NCI-H2227 (cell line): ENCODE results near the gene LUC7L.
A peak's percentile ranks its signal among the peaks of the same experiment; 100 is the strongest.
"Not testable (repeated sequence)": the region's sequence is repeated elsewhere in the genome, so short reads cannot be mapped to it uniquely, and the experiment has no call there.

ENCODE experiments used
- DNase-seq: peaks from one replicate; lab custom pipeline; 2025; ENCODE audit not compliant: unreplicated experiment; lab: John Stamatoyannopoulos, UW

Gene LUC7L

GRCh38 chr16:263944-264343, 34.7 kb upstream of the LUC7L start:
- DNase-seq: no peak

DNA sequence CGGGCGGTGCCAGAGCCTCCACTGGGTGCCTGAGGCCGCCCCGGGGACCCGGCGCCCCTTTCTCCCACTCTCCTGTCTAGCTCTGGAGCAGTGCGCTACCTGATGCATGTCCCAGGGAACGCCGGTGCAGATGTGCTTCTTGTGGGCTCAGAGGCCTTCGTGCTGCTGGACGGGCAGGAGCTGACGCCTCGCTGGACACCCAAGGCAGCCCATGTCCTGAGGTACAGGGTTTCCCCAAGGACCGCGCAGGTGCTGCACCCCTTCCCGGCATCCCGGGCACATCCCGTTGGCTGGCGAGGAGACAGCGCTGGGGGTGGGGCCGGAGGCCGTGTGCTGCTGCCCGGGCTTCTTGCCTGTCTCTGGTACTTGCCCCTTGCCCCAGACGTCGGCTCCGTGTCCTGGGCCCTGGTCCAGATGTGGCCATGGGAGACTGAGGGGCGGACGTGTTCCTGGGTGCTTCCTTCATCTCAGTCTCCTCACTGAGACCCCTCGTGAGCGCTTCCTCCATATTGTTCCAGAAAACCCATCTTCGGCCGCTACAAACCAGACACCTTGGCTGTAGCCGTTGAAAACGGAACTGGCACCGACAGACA, 34.0 kb upstream of the LUC7L start:
- DNase-seq: no peak

DNA sequence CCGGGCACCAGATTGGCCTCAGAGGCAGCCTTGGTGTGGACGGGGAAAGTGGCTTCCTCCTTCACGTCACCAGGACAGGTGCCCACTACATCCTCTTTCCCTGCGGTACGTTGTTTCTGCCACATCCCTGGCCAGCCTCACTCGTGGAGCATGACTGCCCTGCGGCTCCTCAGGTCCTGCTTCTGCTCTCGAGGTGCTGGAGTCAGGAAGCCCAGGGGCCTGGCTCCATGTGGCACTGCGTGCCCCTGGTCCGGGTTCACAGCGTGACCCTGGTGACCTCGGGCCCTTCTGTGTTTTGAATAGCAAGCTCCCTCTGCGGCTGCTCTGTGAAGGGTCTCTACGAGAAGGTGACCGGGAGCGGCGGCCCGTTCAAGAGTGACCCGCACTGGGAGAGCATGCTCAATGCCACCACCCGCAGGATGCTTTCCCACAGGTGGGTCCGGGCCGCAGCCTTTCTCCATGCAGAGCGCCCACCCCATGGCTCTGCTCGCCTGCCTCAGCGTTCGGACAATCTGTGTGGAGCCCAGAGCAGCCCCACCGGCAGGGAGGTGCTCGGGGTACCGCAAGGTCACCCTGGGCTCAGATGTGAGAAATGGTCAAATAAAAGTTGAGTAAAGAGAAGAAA, 33.0 kb upstream of the LUC7L start:
- no peak for DNase-seq

DNA sequence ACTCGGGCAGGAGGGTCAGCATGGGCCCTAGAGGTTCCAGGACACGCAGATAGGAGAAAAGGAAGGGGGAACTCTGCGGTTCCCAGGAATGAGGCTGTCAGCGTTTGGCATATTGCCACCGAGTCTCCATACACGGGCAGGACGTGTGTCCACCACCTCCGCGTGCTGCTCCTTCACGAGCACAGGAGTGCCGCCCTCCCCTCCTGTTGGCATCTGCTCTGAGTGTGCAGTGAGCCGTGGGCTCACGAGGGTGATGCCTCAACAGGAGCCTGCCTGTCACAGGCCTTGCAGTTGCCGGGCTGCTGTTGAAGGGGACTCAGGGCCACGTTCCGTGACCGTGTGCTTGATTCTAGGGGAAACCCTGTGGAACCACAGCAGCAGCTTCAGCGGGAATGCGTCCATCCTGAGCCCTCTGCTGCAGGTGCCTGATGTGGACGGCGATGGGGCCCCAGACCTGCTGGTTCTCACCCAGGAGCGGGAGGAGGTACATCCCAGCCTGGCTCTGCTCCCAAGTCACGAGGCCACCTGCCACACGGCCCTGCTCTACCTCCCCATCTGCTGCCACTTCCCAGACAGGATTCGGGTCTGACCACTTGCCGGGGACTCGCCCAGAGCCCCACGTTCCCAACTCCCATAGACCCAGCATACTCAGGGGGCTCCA, 31.9 kb upstream of the LUC7L start:
- DNase-seq: no peak

DNA sequence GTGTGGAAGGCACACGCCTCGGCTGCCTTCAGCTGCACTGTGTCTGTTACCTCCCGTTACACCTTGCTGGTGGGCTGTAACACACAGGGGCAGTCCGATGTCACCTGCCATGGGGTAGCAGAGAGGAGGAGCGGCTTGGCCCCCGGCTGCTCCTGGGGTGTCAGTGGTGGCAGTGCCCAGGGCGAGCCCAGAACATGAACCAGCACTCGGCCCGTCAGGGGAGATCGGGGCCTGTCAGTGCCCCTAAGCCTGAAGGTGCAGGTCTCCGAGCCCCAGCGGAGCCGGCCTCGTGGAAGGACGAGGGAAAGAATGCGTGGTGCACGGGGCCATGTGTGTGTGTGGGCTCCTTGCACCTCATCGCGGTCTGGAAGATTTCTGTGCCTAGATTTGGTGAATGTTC, 31.1 kb upstream of the LUC7L start:
- DNase-seq: no peak

GRCh38 chr16:259814-260253, 30.6 kb upstream of the LUC7L start:
- no peak for DNase-seq

GRCh38 chr16:259226-259625, 30.0 kb upstream of the LUC7L start:
- DNase-seq: no peak

- not testable (repeated sequence) for DNase-seq
Measured at GRCh38 chr16:258091-258490, 28.8 kb upstream of the LUC7L start.

DNA sequence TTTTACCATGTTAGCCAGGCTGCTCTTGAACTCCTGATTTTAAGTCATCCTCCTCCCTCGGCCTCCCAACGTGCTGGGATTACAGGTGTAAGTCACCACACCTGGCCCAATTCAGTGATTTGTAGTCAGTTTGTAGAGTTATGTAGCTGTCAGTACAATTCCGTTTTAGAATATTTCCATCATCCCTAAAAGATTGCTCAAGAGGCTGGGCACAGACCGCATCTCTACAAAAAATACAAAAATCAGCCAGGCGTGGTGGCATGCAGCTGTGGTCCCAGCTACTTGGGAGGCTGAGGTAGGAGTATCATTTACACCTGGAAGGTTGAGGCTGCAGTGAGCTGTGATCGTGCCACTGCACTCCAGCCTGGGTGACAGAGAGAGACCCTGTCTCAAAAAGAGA, 25.9 kb upstream of the LUC7L start:
- DNase-seq: no peak

DNA sequence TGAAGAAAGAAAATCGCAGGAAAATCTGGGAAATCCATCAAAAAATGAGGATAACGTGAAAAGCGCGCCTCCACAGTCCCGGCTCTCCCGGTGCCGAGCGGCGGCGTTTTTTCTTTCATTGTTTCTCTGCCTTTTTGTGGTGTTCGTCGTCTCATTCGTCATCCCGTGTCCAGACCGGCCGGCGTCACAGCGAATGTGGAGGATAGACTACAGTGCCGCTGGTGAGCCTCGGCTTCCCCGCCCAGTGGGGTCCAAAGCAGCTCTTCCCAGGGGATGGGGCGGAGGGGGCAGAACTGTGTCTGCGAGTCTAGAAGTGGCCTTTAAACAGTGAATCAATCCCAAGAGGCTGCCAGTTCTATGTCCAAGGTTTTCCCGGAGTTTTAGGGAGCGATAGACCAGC, 25.2 kb upstream of the LUC7L start:
- no peak for DNase-seq

DNA sequence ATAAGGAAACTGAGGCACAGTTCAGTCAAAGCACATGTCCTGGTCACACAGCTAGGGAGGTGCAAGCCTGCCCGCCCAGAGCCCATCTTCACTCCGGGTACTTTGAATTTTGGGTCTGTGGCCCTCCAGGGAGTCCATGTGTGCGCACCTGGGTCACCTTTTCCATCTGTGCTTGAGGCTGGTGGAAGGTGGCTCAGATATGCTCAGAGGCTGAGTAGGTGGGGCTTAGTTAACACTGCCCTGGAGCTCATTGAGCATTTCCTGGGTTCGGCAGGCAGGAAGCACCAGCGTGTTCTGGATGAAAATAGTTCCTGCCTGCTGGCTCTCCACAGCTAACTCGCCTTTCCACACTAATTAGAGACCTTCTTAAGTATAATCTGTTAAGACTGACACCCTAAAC, 24.6 kb upstream of the LUC7L start:
- DNase-seq: no peak

- DNase-seq: no peak
Measured at GRCh38 chr16:252366-253337, 23.4 kb upstream of the LUC7L start.

DNA sequence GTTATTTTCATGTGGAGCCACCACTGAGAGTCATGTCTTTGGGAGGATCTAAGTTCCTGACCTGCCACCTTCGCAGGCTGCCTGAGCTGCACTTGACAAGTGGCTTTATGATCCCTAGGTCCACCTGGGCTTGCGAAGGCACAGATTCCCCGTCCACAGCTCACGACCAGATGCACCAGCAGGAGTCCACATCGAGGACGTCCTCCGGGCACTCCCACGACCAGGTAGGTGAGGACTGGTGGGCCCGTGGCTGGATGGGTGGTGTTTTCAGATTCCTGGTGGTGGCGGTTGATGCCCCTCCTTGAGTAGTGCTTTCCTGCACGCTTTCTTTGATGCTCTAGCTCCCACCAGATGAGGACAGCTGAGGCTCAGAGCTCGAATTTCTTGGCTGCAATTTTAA, 20.2 kb upstream of the LUC7L start:
- DNase-seq: no peak

- DNase-seq: no peak
Measured at GRCh38 chr16:247027-247426, 17.8 kb upstream of the LUC7L start.

- DNase-seq: no peak
Measured at GRCh38 chr16:245105-245504, 15.9 kb upstream of the LUC7L start.

DNA sequence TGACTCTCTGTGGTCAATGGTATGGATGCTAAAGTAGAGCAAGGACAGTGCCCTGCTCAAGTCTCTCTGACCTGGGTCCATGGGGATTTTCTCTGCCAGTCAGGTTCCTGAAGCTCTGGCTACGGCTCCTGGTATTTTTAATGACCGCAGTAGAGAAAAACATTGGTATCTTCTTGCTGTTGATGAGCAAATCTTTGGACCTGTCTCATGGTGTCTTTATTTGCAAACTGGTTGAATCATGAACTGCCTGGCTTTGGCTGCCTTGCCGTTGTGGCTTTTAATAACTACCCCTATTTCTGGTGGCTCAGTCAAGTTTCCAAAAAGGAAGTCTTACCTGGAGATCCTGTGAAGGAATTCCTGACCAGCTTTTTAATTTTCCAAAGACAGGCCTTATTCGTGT, 14.1 kb upstream of the LUC7L start:
- DNase-seq: no peak

- no peak for DNase-seq
Measured at GRCh38 chr16:242281-242680, 13.0 kb upstream of the LUC7L start.

- no peak for DNase-seq
Measured at GRCh38 chr16:240559-240958, 11.3 kb upstream of the LUC7L start.

DNA sequence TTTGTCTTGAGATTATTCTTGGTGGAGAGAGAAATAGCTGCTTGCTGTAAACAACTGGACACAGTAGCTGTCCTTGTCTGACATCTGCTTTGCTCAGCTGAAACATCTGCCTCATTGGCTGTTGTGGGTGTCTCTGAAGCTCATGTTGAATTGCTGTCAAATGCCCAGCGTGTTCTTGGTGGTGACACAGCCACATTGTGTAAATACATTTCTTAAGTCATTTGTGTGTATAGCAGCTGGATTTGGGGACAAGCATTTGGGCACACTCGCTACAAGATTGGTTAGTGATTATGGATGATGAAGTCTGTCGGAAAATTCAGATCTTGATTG, 10.7 kb upstream of the LUC7L start:
- DNase-seq: no peak

DNA sequence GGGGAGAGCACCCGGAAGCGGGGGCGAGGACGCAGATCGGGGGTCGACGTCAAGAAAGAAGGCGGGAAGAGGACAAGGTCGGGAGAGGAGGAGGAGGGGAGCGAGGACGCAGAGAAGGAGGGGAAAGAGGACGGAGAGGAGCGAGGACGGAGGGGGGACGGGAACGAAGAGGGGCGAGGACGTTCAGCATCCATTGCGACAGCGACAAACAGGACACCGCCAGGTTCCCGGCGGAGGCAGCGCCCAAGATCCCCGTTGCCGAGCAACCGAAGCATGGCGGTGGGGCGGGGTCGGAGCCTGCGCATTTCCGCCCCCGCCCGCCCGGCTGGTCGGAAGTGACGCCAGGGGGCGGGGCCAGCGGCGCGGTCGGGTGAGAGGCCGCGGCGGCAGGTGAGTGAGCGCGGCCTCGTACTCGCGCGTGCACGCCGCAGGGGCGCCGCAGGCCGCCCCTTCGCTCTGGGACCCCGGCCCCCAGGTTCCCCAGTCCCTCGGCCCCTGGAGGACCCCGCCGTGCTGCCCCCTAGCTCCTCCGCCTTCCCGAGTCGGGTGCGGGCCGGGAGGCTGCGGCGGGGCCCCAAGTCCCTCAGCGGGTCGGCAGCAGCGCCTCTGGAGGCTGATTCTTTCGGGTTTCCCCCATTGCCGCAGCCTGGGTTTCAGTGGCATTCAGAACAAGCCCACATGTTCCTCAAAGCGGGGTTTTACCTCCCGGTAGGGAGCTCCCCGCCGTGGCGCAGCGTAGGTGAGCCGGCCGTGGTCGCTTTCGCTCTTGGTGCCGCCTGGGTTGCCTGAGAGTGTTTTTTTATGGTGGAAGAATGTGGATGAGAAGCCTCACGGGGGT, 5.4 kb upstream of the LUC7L start, which contains the start of gene FAM234A:
TSS of gene FAM234A (plus strand) at position 354 of the 838 bp plus-strand sequence. CDS start 19,593 bp downstream, outside the sequence.
- peak; percentile 95 for DNase-seq

- DNase-seq: no peak
Measured at GRCh38 chr16:230949-231348, 1.7 kb upstream of the LUC7L start.
